Activated CD4-positive, alpha-beta T cell treated with anti-CD3 and anti-CD28 coated beads, Interleukin-2, amount 50 U/mL, for 16 hours (primary cell): ENCODE results near the gene SLC29A2.
"Not testable (repeated sequence)": the region's sequence is repeated elsewhere in the genome, so short reads cannot be mapped to it uniquely, and the experiment has no call there.

ENCODE experiments used
- DNase-seq: peaks from one replicate; pipeline ENCODE4 v3.0.0-alpha.2; 2020

Gene SLC29A2

GRCh38 chr11:66380264-66380663, 8.7 kb upstream of the SLC29A2 start:
- DNase-seq: not testable (repeated sequence)

DNA sequence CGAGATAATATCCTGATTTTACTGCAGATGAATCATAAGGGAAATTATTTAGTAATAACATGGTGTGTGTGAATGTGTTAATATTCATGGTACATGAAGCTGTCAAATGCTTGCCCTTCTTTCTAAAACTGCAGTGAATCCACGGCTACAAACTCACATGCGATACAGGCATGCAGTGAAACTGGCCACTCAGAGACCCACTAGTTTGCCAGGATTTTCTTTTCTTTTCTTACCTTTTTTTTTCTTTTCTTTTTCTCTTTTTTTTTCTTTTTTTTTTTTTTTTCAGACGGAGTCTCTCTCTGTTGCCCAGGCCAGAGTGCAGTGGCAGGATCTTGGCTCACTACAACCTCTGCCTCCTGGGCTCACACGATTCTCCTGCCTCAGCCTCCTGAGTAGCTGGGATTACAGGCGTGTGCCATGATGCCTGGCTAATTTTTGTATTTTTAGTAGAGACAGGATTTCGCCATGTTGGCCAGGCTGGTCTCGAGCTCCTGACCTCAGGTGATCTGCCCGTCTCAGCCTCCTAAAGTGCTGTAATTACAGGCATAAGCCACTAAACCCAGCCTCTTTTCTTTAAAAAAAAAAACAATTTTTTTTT, 2.2 kb upstream of the SLC29A2 start:
- DNase-seq: not testable (repeated sequence)

- DNase-seq: no peak
Observed at GRCh38 chr11:66373265-66373664, 1.7 kb upstream of the SLC29A2 start.

DNA sequence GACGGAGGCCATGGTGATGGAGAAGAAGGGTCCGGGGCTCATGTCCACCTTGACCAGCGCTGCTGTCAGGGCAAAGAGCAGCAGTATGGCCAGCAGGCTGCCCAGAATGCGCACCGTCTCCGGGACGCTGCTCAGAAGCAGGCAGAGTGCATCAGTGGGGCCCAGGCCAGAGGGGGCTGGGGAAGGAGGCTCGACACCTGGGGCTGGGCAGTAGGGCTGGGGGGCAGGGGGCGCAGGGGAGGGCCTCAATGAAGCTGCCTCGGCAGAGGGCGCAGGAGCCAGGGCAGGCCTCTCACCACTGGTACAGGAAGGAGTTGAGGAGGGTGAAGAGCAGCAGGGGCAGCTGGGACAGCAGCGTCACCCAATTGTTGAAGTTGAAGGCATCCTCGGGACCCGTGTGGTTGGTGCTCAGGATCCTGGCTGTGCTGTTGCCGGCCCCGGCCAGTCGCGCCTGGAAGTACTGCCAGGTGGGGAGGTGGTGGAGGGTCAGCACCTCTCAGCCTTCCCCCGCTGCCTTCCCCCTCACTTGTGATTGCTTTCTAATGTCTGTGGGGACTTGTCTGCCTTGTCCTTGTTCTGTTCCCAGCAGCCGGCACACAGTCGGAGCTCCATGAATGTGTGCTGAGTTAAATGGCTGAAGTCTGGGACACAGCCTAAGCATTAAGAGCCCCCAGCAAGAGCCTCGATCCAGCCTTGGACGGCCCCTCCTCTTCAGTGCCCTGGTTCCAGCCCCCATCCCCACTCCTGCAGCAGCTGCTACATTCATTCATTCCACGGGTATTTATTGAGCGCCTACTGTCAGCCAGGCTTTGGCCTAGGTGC, 2.3 kb downstream of the SLC29A2 start:
- no peak for DNase-seq

GRCh38 chr11:66368484-66368883, 3.1 kb downstream of the SLC29A2 start:
- no peak for DNase-seq

DNA sequence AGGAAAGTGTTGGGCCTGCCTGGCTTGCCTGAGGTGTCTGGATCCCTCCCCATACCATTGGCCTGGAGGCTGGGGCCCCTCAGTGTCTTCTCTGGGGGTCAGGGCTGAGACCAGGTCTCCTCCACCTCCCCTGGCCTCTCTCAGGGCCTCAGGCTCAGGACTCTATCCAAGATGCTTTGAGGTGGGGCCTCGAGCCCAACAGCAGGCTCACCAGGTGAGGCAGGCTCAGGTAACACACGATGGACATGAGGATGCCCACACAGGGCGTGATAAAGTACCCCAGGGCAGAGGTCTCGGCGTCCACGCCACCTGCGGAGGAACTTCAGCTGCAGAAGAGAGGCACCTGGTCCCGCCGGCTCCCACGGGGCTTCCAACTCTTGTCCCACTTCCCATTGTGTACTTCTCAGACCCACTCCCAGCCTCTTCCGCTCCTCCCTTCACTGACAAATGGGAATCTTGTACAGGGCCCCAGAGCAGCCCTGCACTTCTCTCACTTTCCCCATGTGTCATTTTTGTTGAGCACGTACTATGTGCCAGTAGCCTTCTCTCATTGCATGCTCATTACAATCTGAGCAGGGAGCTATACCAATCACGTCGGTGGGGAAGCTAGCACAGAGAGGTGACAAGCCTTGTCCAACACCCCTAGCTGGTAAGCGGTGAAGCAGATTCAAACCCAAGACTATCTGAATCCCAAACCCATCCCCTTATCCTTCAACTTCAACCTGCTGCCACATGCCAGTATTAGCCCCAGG, 3.8 kb downstream of the SLC29A2 start:
- no peak for DNase-seq

GRCh38 chr11:66366844-66367477, 4.6 kb downstream of the SLC29A2 start:
- no peak for DNase-seq

DNA sequence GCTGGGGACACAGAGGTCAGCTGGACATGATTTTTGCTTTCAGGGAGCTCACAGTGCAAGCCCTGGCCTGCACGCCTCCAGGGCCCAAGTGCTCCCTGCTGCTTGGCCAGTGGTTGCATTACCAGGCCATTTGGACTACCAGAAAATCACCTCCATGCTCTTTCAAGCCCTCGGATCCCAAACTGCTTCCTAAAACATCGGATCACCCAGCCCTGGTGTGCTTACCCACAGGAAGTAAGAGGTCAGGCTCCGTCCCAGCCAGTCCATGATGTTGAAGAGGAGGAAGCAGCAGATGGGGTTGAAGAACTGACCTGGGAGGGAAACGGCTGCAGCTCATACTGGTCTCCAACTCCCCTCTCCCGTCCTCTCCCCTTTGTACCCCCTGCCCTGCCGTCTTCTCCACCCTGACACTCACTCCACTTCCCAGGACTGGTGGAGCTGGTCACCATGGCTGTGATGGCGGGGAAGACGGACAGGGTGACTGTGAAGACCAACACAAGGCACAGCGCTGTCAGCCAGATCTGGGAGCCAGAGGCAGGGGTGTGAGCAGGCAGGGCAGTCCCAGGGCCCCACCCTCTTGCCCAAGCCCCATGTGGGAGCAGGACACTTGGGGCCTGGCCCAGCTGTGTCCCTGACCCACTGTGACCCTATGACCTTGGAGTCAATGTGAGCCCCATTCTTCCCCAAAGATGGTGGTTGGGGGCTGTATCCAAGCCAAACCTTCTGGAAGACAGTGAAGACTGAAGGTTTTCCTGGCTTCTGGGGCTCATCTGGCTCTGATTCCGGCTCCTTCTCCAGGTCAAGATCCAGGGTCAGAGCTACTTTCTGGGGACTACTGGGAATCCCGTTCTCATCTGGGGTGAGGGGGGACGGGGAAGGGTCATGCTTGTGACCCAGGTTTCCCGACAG, 5.6 kb downstream of the SLC29A2 start:
- no peak for DNase-seq

DNA sequence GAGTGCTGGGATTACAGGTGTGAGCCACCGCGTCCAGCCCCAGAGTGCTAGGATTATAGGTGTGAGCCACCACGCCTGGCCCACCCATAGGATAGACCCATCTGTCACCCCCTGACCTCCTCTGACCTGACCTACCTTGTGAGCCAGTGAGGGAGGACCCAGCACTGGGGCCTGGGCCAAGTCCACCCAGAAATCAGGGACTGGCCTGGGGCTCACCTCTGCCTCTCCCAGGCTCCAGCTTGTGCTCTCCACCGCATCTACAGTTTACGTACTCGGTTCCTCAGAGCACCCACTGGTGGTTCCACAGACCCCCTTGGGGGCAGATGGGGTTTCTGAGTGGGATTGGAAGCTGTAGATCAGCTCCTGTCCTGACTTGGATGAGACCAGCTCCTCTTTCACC, 6.4 kb downstream of the SLC29A2 start:
- DNase-seq: no peak

GRCh38 chr11:66363805-66364535, 7.6 kb downstream of the SLC29A2 start:
- DNase-seq: peak; percentile 76

DNA sequence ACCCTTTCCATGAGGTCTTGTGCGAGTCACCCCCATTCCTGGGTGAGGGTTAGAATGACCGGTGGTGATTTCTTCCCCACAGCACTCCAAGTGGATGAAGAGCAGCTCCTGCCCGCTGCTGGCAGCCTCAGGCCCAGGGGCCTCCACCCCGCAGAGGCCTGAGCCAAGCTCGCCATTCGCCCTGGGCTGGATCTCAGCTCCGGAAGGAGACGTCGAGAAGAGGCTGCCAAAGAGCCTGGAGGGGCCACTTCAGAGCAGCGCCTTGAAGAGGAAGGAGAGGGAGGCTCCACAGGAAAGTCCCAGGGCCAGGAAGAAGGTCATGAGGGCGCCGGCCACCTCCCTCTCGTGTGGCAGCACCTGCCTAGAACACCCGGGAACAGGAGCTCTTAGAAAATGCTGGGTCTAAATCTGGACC, 8.4 kb downstream of the SLC29A2 start:
- no peak for DNase-seq

DNA sequence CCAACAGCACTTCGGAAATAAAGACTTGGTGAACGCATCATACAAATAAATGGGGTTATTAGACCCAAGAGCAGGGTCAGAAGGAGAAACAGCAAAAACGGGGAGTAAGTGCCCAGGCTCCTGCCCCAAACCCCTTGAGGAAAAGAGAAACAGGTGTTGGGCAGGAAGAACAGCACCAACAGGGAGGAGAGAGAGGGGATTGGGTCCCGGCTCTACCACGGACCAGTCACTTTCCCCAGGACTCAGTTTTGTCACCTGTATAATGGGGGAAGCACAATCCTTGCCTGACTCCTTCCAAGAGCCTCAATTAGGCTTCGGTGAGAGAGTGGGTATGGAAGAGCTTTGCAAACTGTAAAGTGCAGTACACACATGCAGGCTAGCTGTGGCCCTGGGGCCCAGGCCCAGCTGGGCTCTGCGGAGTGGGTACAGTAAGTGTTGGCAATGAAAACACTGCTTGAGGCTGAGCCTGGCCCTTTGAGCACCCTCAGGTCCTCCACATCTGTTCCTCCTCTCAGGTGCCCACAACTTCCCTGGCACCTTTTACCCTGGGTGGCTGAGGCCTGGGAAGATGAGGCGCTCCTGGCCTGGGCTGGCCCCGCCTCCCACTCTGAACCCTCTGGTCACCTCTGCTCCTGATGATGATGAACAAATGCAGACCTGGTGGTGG, 8.9 kb downstream of the SLC29A2 start:
- DNase-seq: no peak

- DNase-seq: no peak
Observed at GRCh38 chr11:66361502-66361941, 10.0 kb downstream of the SLC29A2 start.

DNA sequence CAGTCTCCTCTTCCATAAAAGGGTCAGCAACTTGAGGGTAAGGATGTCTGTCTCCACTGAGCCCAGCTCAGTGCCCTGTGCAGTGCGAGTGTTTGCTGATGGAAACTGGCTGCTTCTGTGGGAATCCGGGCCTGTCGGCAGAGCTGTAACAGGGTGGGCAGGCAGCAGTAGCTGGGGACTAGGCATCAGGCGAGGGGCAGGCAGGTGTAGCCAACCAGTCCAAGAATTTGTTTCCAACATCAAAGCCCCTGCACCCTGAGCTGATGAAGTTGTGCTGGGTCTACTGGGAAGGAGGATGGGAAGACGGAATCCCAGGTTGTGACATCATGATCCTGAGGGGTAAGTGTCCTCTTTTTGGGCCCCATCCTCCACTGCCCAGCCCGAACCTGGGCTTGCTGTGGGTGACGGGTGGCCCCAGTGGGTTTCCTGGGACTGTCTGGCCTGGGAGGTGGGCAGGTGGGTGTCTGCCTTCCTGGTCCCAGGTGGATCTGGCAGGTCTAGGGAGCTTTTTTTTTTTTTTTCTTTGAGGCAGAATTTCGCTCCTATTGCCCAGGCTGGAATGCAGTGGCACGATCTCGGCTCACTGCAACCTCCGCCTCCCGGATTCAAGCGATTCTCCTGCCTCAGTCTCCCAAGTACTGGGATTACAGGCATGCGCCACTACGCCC, 11.0 kb downstream of the SLC29A2 start:
- no peak for DNase-seq

DNA sequence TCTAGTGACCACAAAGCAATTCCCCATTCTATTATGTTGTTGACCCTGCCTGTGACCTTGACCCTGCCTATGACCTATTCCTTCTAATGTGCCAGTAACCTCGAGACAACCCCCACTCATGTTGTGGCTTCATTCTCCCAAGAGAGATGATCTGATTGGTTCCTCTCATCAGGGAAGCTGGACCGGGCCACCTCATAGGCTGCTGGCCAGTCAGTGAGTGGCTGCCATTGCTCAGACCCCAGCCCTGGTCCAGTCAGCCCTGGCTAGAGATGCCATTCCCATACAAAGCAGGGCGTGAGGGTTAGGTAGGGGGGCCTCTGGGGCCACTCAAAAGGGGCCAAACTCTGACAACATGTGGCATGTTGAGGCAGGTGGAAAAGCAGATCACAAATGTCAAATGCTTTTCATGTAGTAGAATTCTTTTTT, 11.9 kb downstream of the SLC29A2 start:
- DNase-seq: no peak

- DNase-seq: not testable (repeated sequence)
Observed at GRCh38 chr11:66350560-66351235, 20.9 kb downstream of the SLC29A2 start.

GRCh38 chr11:66349084-66349386, 22.5 kb downstream of the SLC29A2 start:
- no peak for DNase-seq

GRCh38 chr11:66347425-66348276, 23.9 kb downstream of the SLC29A2 start, which contains the start of gene B4GAT1:
Gene B4GAT1, minus strand, starts transcription at chr11:66347629. Its CDS starts 84 bp downstream, at chr11:66347545.
- DNase-seq: peak; percentile 93
